GM23338 (cell line): ENCODE results near the gene PDP2.

Experiments used
- CREB1 ChIP-seq: fragments of 250-450 bp; sonication (Bioruptor Pico); IDR thresholded peaks from 2 replicates; pipeline ENCODE4 v1.5.0; 2020; ENCODE audit warnings: low read depth, mild to moderate bottlenecking, moderate library complexity
- CTCF ChIP-seq, 2 experiments: fragments of 200-600 bp in 1 of 2; sonication (generic) in 1 of 2; conservative IDR thresholded peaks; 2 replicates each; pipeline versions ENCODE4 v1.5.1 to v1.6.1; 2016 to 2017; ENCODE audit warnings: antibody characterized with exemption in 2 of 2, low read depth in 2 of 2, mild to moderate bottlenecking in 2 of 2, moderate library complexity in 1 of 2
- ETS1 ChIP-seq: IDR thresholded peaks from 2 replicates; pipeline ENCODE4 v1.6.1; 2016; ENCODE audit warnings: antibody characterized with exemption
- EZH2 ChIP-seq: fragments of 200-600 bp; sonication (generic); IDR thresholded peaks from one replicate; pipeline ENCODE4 v1.8.0; 2017; ENCODE audit warnings: antibody characterized with exemption, mild to moderate bottlenecking, low read depth; ENCODE audit not compliant: unreplicated experiment
- JUNB ChIP-seq: IDR thresholded peaks from one replicate; pipeline ENCODE4 v1.6.1; 2016; ENCODE audit warnings: antibody characterized with exemption; ENCODE audit not compliant: unreplicated experiment
- POLR2AphosphoS5 ChIP-seq: IDR thresholded peaks from 2 replicates; pipeline ENCODE4 v1.6.1; 2016; ENCODE audit warnings: antibody characterized with exemption, low read depth

GRCh38 chr16:66918803-66919568, 38.7 kb downstream of the PDP2 start, which contains the start of gene CDH16:
- TF ChIP-seq CTCF (conservative IDR thresholded peaks at IDR 0.05; ENCODE audit: low read depth in 2 of 2) (no peak), CREB1 (CRISPR knock-in tag) (no peak), POLR2AphosphoS5 (no peak), EZH2 (no peak), JUNB (no peak), ETS1 (no peak)
